WTC11 (cell line): ENCODE results near the gene DGKH. TPM values are rescaled to one million over a fixed set of nuclear protein-coding genes. Genes with fewer than 3 reads are reported as not detected.

Experiments
- ATAC-seq: fragments of 200-7000 bp; cut with Tn5 transposase; 2 replicates; pipeline ENCODE4 v1.10.0; 2021; ENCODE audit warnings: mild to moderate bottlenecking, moderate library complexity
- CTCF ChIA-PET: fragments of 300-600 bp; sonication (Branson Sonifier 250); formaldehyde crosslinking; loops from one replicate; lab custom pipeline; 2021; ENCODE audit warnings: antibody characterized with exemption; lab: Charles Lee
- POLR2A ChIA-PET: fragments of 350-600 bp; sonication (Branson Sonifier 250); formaldehyde crosslinking; loops from one replicate; lab custom pipeline; 2021; ENCODE audit warnings: antibody characterized with exemption; lab: Charles Lee
- DNase-seq: peaks from one replicate; pipeline ENCODE4 v3.0.0; 2021; ENCODE audit warnings: low spot score
- H3K27ac Mint-ChIP-seq: 2 replicates; pipeline ENCODE4 v1.8.0; 2021; ENCODE audit warnings: mixed read lengths
- H3K27me3 Mint-ChIP-seq: 2 replicates; pipeline ENCODE4 v1.8.0; 2021; ENCODE audit warnings: low read depth, mild to moderate bottlenecking, moderate library complexity, mixed read lengths
- H3K36me3 Mint-ChIP-seq: 2 replicates; pipeline ENCODE4 v1.8.0; 2021; ENCODE audit warnings: mixed read lengths
- H3K4me1 Mint-ChIP-seq: 2 replicates; pipeline ENCODE4 v1.8.0; 2022; ENCODE audit warnings: mixed read lengths
- H3K4me3 Mint-ChIP-seq: 2 replicates; pipeline ENCODE4 v1.8.0; 2021; ENCODE audit warnings: mild to moderate bottlenecking, moderate library complexity, mixed read lengths
- H3K9me3 Mint-ChIP-seq: 2 replicates; pipeline ENCODE4 v1.8.0; 2021; ENCODE audit warnings: mixed read lengths
- CREM ChIP-seq: sonication (generic); formaldehyde crosslinking; IDR thresholded peaks from 2 replicates; pipeline ENCODE4 v1.8.1; 2022; ENCODE audit warnings: mild to moderate bottlenecking, missing genetic modification reagents, moderate library complexity
- ESRRA ChIP-seq: sonication (generic); formaldehyde crosslinking; IDR thresholded peaks from 2 replicates; pipeline ENCODE4 v1.8.1; 2022; ENCODE audit warnings: mild to moderate bottlenecking, missing genetic modification reagents, borderline replicate concordance
- FOXK1 ChIP-seq: sonication (generic); formaldehyde crosslinking; IDR thresholded peaks from 2 replicates; pipeline ENCODE4 v1.8.0; 2022; ENCODE audit warnings: mild to moderate bottlenecking, moderate library complexity, missing genetic modification reagents
- GABPB1 ChIP-seq: sonication (generic); formaldehyde crosslinking; IDR thresholded peaks from 2 replicates; pipeline ENCODE4 v1.8.1; 2023; ENCODE audit warnings: mild to moderate bottlenecking, missing genetic modification reagents
- HMGA2 ChIP-seq: fragments of 250-450 bp; sonication (Bioruptor Pico); IDR thresholded peaks from 2 replicates; pipeline ENCODE4 v1.4.0; 2021; ENCODE audit warnings: mild to moderate bottlenecking, moderate library complexity
- KAT7 ChIP-seq: sonication (generic); formaldehyde crosslinking; IDR thresholded peaks from 2 replicates; pipeline ENCODE4 v1.8.1; 2023; ENCODE audit warnings: missing genetic modification reagents, mild to moderate bottlenecking, borderline replicate concordance
- MXD4 ChIP-seq: fragments of 250-450 bp; sonication (Bioruptor Pico); IDR thresholded peaks from 2 replicates; pipeline ENCODE4 v1.8.0; 2021; ENCODE audit warnings: mild to moderate bottlenecking, moderate library complexity, borderline replicate concordance
- NFE2L1 ChIP-seq: sonication (generic); formaldehyde crosslinking; IDR thresholded peaks from 2 replicates; pipeline ENCODE4 v1.8.1; 2023; ENCODE audit warnings: missing genetic modification reagents
- NR1H2 ChIP-seq: sonication (generic); formaldehyde crosslinking; IDR thresholded peaks from 2 replicates; pipeline ENCODE4 v1.9.0; 2021; ENCODE audit warnings: mild to moderate bottlenecking, moderate library complexity, missing genetic modification reagents
- NR3C1 ChIP-seq: sonication (generic); formaldehyde crosslinking; conservative IDR thresholded peaks from 2 replicates; pipeline ENCODE4 v1.8.1; 2023; ENCODE audit warnings: low read depth, mild to moderate bottlenecking, missing genetic modification reagents
- OVOL2 ChIP-seq: fragments of 250-450 bp; sonication (Bioruptor Pico); IDR thresholded peaks from 2 replicates; pipeline ENCODE4 v1.9.0; 2021; ENCODE audit warnings: mild to moderate bottlenecking, borderline replicate concordance
- TEAD1 ChIP-seq: sonication (generic); formaldehyde crosslinking; IDR thresholded peaks from 2 replicates; pipeline ENCODE4 v1.8.0; 2022; ENCODE audit warnings: mild to moderate bottlenecking, missing genetic modification reagents
- TEAD4 ChIP-seq: sonication (generic); formaldehyde crosslinking; IDR thresholded peaks from 2 replicates; pipeline ENCODE4 v1.8.0; 2022; ENCODE audit warnings: mild to moderate bottlenecking, missing genetic modification reagents
- ZBTB21 ChIP-seq: sonication (generic); formaldehyde crosslinking; IDR thresholded peaks from 2 replicates; pipeline ENCODE4 v1.8.1; 2023; ENCODE audit warnings: mild to moderate bottlenecking, missing genetic modification reagents, borderline replicate concordance
- ZNF121 ChIP-seq: sonication (generic); formaldehyde crosslinking; IDR thresholded peaks from 2 replicates; pipeline ENCODE4 v1.8.0; 2023; ENCODE audit warnings: missing genetic modification reagents
- ZNF263 ChIP-seq: sonication (generic); formaldehyde crosslinking; IDR thresholded peaks from 2 replicates; pipeline ENCODE4 v1.8.1; 2022; ENCODE audit warnings: low read depth, mild to moderate bottlenecking, moderate library complexity, missing genetic modification reagents
- ZNF317 ChIP-seq: sonication (generic); formaldehyde crosslinking; IDR thresholded peaks from 2 replicates; pipeline ENCODE4 v1.8.1; 2023; ENCODE audit warnings: low read depth, mild to moderate bottlenecking, moderate library complexity, missing genetic modification reagents, borderline replicate concordance
- total RNA-seq: library from RNA; stranded (reverse); gene quantifications from 3 replicates; pipeline ENCODE4 v1.2.3, GENCODE V29; 2021
- TF ChIP-seq, protein P1 (sequence below): sonication (generic); formaldehyde crosslinking; IDR thresholded peaks from 2 replicates; pipeline ENCODE4 v1.8.1; 2022; ENCODE audit warnings: mild to moderate bottlenecking, moderate library complexity, missing genetic modification reagents
- TF ChIP-seq, protein P2 (sequence below): sonication (generic); formaldehyde crosslinking; IDR thresholded peaks from 2 replicates; pipeline ENCODE4 v1.8.0; 2022; ENCODE audit warnings: mild to moderate bottlenecking, missing genetic modification reagents
- TF ChIP-seq, protein P3 (sequence below): sonication (generic); formaldehyde crosslinking; IDR thresholded peaks from 2 replicates; pipeline ENCODE4 v1.8.0; 2022; ENCODE audit warnings: mild to moderate bottlenecking, missing genetic modification reagents
- TF ChIP-seq, protein P4 (sequence below): sonication (generic); formaldehyde crosslinking; IDR thresholded peaks from 2 replicates; pipeline ENCODE4 v1.8.0; 2023; ENCODE audit warnings: mild to moderate bottlenecking, missing genetic modification reagents
- TF ChIP-seq, protein P5 (sequence below): sonication (generic); formaldehyde crosslinking; IDR thresholded peaks from 2 replicates; pipeline ENCODE4 v1.8.1; 2023; ENCODE audit warnings: mild to moderate bottlenecking, missing genetic modification reagents, moderate library complexity
- TF ChIP-seq, protein P6 (sequence below): sonication (generic); formaldehyde crosslinking; IDR thresholded peaks from 2 replicates; pipeline ENCODE4 v1.8.1; 2023; ENCODE audit warnings: mild to moderate bottlenecking, missing genetic modification reagents, borderline replicate concordance

Gene DGKH
- total RNA-seq, 1 experiment from 2014 or later, result 7.6 TPM

DNA sequence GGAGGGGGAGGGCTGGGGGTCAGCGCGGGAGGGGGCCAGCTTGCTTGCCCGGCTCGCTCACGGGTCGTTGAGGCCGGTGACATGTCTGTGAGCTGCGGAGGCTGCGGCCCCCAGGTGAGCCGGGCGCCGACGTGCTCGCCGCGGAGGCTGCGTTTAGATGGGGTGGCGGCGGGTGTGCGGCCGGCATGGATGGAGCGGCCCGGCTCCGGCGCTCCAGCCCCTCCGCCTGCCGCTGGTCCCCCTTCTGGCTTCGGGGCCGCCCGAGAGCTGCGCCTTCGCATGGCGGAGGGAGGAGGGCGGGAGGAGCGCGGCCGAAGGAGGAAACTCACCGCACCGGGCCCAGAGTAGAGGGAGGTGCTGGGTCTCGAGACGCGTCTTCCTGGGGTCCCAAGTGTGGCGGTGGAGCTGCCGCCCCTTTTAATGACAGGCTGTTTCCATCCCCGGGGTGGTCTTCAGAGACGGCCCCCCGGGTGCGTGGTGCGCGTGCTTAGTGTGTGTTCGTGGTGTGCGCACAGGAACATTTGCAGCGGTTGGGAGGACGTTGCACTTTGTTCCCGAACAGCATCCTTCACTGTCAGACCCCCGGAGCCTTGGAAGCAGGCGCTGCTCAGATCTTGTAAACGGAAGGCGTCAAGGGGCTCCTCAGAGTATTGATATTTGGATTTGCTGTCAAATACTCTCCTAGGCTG lies 223.8 kb downstream of the DGKH start, which contains the start of gene AKAP11:
Gene AKAP11, plus strand, starts transcription at position 38 of the 689 bp plus-strand sequence. CDS start 14,197 bp downstream, outside the sequence.
- H3K27me3 Mint-ChIP-seq, result peaks cover 11% of the 10 kb centered on the region
- ATAC-seq (peak; percentile 54), DNase-seq (peak; percentile 60)
- H3K36me3 Mint-ChIP-seq, result peaks cover 24% of the 10 kb centered on the region
- peaks cover 29% of the 10 kb centered on the region for H3K9me3 Mint-ChIP-seq
- ChIA-PET CTCF (interaction anchor here (0.6 to 1.2 kb wide), 5 partner anchors 12 to 1081 kb away, joined by 3 to 4 read pairs (median 3); no protein-coding TSS in a partner anchor), POLR2A (interaction anchor here (0.6 to 1.5 kb wide), 5 partner anchors 8 to 224 kb away, joined by 3 to 6 read pairs (median 4); partner anchors contain the start of gene DGKH)
- H3K4me1 Mint-ChIP-seq, result peaks cover 39% of the 10 kb centered on the region
- H3K4me3 Mint-ChIP-seq, result peak within 1 kb of the TSS; percentile 93
- H3K27ac Mint-ChIP-seq, result peak within 1 kb of the TSS; percentile 50
- TF ChIP-seq, protein P1, sequence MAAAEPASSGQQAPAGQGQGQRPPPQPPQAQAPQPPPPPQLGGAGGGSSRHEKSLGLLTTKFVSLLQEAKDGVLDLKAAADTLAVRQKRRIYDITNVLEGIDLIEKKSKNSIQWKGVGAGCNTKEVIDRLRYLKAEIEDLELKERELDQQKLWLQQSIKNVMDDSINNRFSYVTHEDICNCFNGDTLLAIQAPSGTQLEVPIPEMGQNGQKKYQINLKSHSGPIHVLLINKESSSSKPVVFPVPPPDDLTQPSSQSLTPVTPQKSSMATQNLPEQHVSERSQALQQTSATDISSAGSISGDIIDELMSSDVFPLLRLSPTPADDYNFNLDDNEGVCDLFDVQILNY, result 0 out of 2 replicates have a peak, but pooled peaks have one; percentile 7
- TF ChIP-seq NR3C1 (CRISPR knock-in tag) (no peak), ZBTB21 (peak; percentile 74; the same call in 1 of the 2 replicates), ZNF263 (CRISPR knock-in tag) (peak; percentile 90)
- TF ChIP-seq, protein P2, sequence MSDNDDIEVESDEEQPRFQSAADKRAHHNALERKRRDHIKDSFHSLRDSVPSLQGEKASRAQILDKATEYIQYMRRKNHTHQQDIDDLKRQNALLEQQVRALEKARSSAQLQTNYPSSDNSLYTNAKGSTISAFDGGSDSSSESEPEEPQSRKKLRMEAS (CRISPR knock-in tag), result 0 out of 2 replicates have a peak, but pooled peaks have one; percentile 6
- TF ChIP-seq, protein P3, sequence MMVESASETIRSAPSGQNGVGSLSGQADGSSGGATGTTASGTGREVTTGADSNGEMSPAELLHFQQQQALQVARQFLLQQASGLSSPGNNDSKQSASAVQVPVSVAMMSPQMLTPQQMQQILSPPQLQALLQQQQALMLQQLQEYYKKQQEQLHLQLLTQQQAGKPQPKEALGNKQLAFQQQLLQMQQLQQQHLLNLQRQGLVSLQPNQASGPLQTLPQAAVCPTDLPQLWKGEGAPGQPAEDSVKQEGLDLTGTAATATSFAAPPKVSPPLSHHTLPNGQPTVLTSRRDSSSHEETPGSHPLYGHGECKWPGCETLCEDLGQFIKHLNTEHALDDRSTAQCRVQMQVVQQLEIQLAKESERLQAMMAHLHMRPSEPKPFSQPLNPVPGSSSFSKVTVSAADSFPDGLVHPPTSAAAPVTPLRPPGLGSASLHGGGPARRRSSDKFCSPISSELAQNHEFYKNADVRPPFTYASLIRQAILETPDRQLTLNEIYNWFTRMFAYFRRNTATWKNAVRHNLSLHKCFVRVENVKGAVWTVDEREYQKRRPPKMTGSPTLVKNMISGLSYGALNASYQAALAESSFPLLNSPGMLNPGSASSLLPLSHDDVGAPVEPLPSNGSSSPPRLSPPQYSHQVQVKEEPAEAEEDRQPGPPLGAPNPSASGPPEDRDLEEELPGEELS (CRISPR knock-in tag), result peak; percentile 67; the same call in 1 of the 2 replicates

DNA sequence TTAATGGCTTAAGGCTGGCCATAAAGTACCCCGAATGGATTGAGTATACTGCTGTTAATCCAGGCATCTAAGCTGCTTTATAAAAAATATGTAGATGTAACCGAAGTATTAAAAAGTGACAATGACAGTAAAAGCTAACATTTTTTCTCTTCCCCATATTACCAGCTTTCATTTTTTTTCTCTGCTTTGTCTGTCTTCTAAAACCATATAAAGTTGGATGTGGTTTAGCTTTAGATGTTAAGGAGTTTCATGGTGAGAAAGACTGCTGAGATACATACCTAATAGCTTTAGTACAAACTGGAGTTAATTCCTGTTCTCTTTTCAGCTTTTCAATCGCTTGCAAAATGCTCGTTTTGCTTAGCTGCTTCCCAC lies 224.3 kb downstream of the DGKH start:
- POLR2A ChIA-PET, result interaction anchor here (1.2 kb wide), 1 partner anchor 7 kb away, joined by 3 read pairs; no protein-coding TSS in a partner anchor
- peaks cover 29% of the 10 kb centered on the region for H3K9me3 Mint-ChIP-seq
- no peak overlapping the region for H3K27ac Mint-ChIP-seq
- DNase-seq (no peak), ATAC-seq (no peak)
- peaks cover 44% of the 10 kb centered on the region for H3K4me1 Mint-ChIP-seq
- CTCF ChIA-PET, result interaction anchor here (0.6 to 1.2 kb wide), 3 partner anchors 11 to 534 kb away, joined by 3 read pairs; no protein-coding TSS in a partner anchor
- TF ChIP-seq, protein P4, sequence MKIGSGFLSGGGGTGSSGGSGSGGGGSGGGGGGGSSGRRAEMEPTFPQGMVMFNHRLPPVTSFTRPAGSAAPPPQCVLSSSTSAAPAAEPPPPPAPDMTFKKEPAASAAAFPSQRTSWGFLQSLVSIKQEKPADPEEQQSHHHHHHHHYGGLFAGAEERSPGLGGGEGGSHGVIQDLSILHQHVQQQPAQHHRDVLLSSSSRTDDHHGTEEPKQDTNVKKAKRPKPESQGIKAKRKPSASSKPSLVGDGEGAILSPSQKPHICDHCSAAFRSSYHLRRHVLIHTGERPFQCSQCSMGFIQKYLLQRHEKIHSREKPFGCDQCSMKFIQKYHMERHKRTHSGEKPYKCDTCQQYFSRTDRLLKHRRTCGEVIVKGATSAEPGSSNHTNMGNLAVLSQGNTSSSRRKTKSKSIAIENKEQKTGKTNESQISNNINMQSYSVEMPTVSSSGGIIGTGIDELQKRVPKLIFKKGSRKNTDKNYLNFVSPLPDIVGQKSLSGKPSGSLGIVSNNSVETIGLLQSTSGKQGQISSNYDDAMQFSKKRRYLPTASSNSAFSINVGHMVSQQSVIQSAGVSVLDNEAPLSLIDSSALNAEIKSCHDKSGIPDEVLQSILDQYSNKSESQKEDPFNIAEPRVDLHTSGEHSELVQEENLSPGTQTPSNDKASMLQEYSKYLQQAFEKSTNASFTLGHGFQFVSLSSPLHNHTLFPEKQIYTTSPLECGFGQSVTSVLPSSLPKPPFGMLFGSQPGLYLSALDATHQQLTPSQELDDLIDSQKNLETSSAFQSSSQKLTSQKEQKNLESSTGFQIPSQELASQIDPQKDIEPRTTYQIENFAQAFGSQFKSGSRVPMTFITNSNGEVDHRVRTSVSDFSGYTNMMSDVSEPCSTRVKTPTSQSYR (CRISPR knock-in tag), result no peak
- TF ChIP-seq ZNF121 (CRISPR knock-in tag) (no peak), ZNF317 (CRISPR knock-in tag) (no peak), MXD4 (CRISPR knock-in tag) (no peak), TEAD4 (CRISPR knock-in tag) (no peak), NR1H2 (no peak), GABPB1 (CRISPR knock-in tag) (no peak), ZBTB21 (no peak), HMGA2 (no peak), OVOL2 (CRISPR knock-in tag) (no peak), ESRRA (CRISPR knock-in tag) (no peak), NFE2L1 (CRISPR knock-in tag) (no peak), KAT7 (no peak), CREM (CRISPR knock-in tag) (no peak), TEAD1 (CRISPR knock-in tag) (no peak), FOXK1 (no peak)
- TF ChIP-seq, protein P5, sequence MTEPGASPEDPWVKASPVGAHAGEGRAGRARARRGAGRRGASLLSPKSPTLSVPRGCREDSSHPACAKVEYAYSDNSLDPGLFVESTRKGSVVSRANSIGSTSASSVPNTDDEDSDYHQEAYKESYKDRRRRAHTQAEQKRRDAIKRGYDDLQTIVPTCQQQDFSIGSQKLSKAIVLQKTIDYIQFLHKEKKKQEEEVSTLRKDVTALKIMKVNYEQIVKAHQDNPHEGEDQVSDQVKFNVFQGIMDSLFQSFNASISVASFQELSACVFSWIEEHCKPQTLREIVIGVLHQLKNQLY (CRISPR knock-in tag), result no peak
- TF ChIP-seq, protein P6, sequence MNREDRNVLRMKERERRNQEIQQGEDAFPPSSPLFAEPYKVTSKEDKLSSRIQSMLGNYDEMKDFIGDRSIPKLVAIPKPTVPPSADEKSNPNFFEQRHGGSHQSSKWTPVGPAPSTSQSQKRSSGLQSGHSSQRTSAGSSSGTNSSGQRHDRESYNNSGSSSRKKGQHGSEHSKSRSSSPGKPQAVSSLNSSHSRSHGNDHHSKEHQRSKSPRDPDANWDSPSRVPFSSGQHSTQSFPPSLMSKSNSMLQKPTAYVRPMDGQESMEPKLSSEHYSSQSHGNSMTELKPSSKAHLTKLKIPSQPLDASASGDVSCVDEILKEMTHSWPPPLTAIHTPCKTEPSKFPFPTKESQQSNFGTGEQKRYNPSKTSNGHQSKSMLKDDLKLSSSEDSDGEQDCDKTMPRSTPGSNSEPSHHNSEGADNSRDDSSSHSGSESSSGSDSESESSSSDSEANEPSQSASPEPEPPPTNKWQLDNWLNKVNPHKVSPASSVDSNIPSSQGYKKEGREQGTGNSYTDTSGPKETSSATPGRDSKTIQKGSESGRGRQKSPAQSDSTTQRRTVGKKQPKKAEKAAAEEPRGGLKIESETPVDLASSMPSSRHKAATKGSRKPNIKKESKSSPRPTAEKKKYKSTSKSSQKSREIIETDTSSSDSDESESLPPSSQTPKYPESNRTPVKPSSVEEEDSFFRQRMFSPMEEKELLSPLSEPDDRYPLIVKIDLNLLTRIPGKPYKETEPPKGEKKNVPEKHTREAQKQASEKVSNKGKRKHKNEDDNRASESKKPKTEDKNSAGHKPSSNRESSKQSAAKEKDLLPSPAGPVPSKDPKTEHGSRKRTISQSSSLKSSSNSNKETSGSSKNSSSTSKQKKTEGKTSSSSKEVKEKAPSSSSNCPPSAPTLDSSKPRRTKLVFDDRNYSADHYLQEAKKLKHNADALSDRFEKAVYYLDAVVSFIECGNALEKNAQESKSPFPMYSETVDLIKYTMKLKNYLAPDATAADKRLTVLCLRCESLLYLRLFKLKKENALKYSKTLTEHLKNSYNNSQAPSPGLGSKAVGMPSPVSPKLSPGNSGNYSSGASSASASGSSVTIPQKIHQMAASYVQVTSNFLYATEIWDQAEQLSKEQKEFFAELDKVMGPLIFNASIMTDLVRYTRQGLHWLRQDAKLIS, result no peak
- H3K36me3 Mint-ChIP-seq, result peaks cover 24% of the 10 kb centered on the region
- peaks cover 8% of the 10 kb centered on the region for H3K27me3 Mint-ChIP-seq
- peak overlapping the region; percentile 93 for H3K4me3 Mint-ChIP-seq
